ENCODE data around the gene RGS14.

RGS14 gene

GRCh38 chr5:177421062-177421798, 63.5 kb downstream of the RGS14 start:
- Histone ChIP-seq H3K27me3 (ENCODE audit: insufficient read depth, low read depth, severe bottlenecking) (no peaks in the 10 kb centered on the region), H3K4me3 (ENCODE audit: low read depth, low read length) (no peak overlapping the region), H3K9me3 (ENCODE audit: severe bottlenecking) (no peaks in the 10 kb centered on the region), H3K27ac (no peak overlapping the region), H3K36me3 (no peaks in the 10 kb centered on the region)
- no peak for TF ChIP-seq CTCF (IDR thresholded peaks at IDR 0.05; ENCODE audit: low read depth, low read length)
- DNase-seq: no peak
